ENCODE data around the gene ASB14. TPM values are rescaled to one million over a fixed set of nuclear protein-coding genes. Genes with fewer than 3 reads are reported as not detected.

Gene ASB14
- total and polyA plus RNA-seq, 2 donors (not counting 1 experiment from before 2014, with no cell fraction given), result not detected

DNA sequence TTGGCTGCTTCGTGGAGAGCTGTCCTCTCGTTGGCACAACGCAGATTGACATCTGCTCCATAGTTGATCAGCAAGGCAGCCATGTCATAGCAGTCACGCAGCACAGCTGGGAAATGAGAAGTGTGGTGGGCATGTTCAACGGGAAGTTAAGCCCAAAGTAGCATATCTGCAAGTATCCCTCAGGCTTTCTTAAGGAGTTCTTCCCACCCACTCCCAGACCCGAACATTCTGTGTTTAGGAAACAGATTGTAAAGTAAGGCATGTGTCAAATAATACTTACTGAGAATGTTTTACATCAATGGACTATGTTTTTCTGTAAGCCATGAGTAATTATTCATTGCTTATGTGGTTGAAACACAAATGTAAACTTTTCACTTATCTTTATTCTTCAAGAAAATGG lies 9.2 kb downstream of the ASB14 start:
- Histone ChIP-seq H3K9ac (ENCODE audit: low read length) (no peak overlapping the region), H3K27me3 (replicated peaks in 1 of 4; ENCODE audit: control extremely low read depth in 1 of 4, control insufficient read depth in 3 of 4, insufficient read depth in 4 of 4, low read length in 3 of 4) (no peaks in the 10 kb centered on the region), H3K4me1 (ENCODE audit: control insufficient read depth in 2 of 2, insufficient read depth in 2 of 2, low read length in 2 of 2) (no peaks in the 10 kb centered on the region), H3K4me3 (ENCODE audit: control extremely low read depth in 1 of 5, extremely low read depth in 1 of 5, insufficient read depth in 1 of 5, low read depth in 2 of 5, low read length in 4 of 5) (no peak overlapping the region), H3K36me3 (replicated peaks in 1 of 2; ENCODE audit: control extremely low read depth in 1 of 2, control insufficient read depth in 1 of 2, extremely low read depth in 1 of 2, insufficient read depth in 2 of 2, low read length in 1 of 2) (no peaks in the 10 kb centered on the region), H3K9me3 (ENCODE audit: control extremely low read depth in 1 of 3, control insufficient read depth in 2 of 3, insufficient read depth in 1 of 3, low read length in 2 of 3) (peaks cover 0 to 15% (median 0%) of the 10 kb centered on the region in 3 donors), H3K4me2 (replicated peaks; ENCODE audit: low read depth, low read length, poor library complexity, severe bottlenecking) (no peak overlapping the region), H2AFZ (ENCODE audit: insufficient read depth, low read depth, low read length, poor library complexity, severe bottlenecking) (no peak overlapping the region), H4K20me1 (ENCODE audit: control insufficient read depth, insufficient read depth, low read length, poor library complexity, severe bottlenecking) (no peaks in the 10 kb centered on the region), H3K79me2 (ENCODE audit: control insufficient read depth, insufficient read depth, low read length) (no peaks in the 10 kb centered on the region), H3K27ac (ENCODE audit: low read length in 2 of 2) (no peak overlapping the region)
- Mint-ChIP-seq H3K4me3 (no peak overlapping the region), H3K4me1 (no peaks in the 10 kb centered on the region), H3K27me3 (no peaks in the 10 kb centered on the region), H3K27ac (no peak overlapping the region), H3K9me3 (ENCODE audit: insufficient read depth) (peaks cover 4% of the 10 kb centered on the region)
- CTCF ChIA-PET, result no interaction called here
- intact Hi-C loops (cut with micrococcal nuclease), result no loop called here
- no peak for TF ChIP-seq EZH2 (IDR thresholded peaks at IDR 0.05; ENCODE audit: borderline replicate concordance, insufficient read depth, low read depth, low read length, poor library complexity, severe bottlenecking)
- no peak for TF ChIP-seq CTCF (IDR thresholded peaks at IDR 0.05)
- 92% methylated on average over 4 of the region's 6 CpGs for WGBS (ENCODE audit: insufficient coverage)
- POLR2A ChIA-PET, result no interaction called here
- DNase-seq, result no peak
- no peak for ATAC-seq (ENCODE audit: low read depth)

GRCh38 chr3:57281715-57282114 lies 10.8 kb downstream of the ASB14 start:
- intact Hi-C loops (cut with micrococcal nuclease), result no loop called here
- Histone ChIP-seq H4K20me1 (ENCODE audit: control insufficient read depth, insufficient read depth, low read length, poor library complexity, severe bottlenecking) (no peaks in the 10 kb centered on the region), H2AFZ (ENCODE audit: insufficient read depth, low read depth, low read length, poor library complexity, severe bottlenecking) (no peak overlapping the region), H3K27ac (ENCODE audit: low read length in 2 of 2) (no peak overlapping the region), H3K4me1 (ENCODE audit: control insufficient read depth in 2 of 2, insufficient read depth in 2 of 2, low read length in 2 of 2) (no peaks in the 10 kb centered on the region), H3K9me3 (ENCODE audit: control extremely low read depth in 1 of 3, control insufficient read depth in 2 of 3, insufficient read depth in 1 of 3, low read length in 2 of 3) (peaks cover 0 to 12% (median 0%) of the 10 kb centered on the region in 3 donors), H3K79me2 (ENCODE audit: control insufficient read depth, insufficient read depth, low read length) (no peaks in the 10 kb centered on the region), H3K36me3 (replicated peaks in 1 of 2; ENCODE audit: control extremely low read depth in 1 of 2, control insufficient read depth in 1 of 2, extremely low read depth in 1 of 2, insufficient read depth in 2 of 2, low read length in 1 of 2) (peaks cover 0 to 2% of the 10 kb centered on the region in 2 experiments), H3K4me2 (replicated peaks; ENCODE audit: low read depth, low read length, poor library complexity, severe bottlenecking) (no peak overlapping the region), H3K4me3 (ENCODE audit: control extremely low read depth in 1 of 5, extremely low read depth in 1 of 5, insufficient read depth in 1 of 5, low read depth in 2 of 5, low read length in 4 of 5) (no peak overlapping the region), H3K9ac (ENCODE audit: low read length) (no peak overlapping the region), H3K27me3 (replicated peaks in 1 of 4; ENCODE audit: control extremely low read depth in 1 of 4, control insufficient read depth in 3 of 4, insufficient read depth in 4 of 4, low read length in 3 of 4) (no peaks in the 10 kb centered on the region)
- WGBS (ENCODE audit: insufficient coverage), result no CpG with 5 or more reads among the region's 1 CpG
- Mint-ChIP-seq H3K27me3 (no peaks in the 10 kb centered on the region), H3K9me3 (ENCODE audit: insufficient read depth) (peaks cover 4% of the 10 kb centered on the region), H3K27ac (no peak overlapping the region), H3K4me3 (no peak overlapping the region), H3K4me1 (no peaks in the 10 kb centered on the region)
- ChIA-PET CTCF (no interaction called here), POLR2A (no interaction called here)
- no peak for TF ChIP-seq EZH2 (IDR thresholded peaks at IDR 0.05; ENCODE audit: borderline replicate concordance, insufficient read depth, low read depth, low read length, poor library complexity, severe bottlenecking)
- TF ChIP-seq CTCF (IDR thresholded peaks at IDR 0.05), result no peak
- DNase-seq (no peak), ATAC-seq (ENCODE audit: low read depth) (no peak)
